HL-60 (cell line): ENCODE results near the gene IRGQ.

ENCODE experiments used
- POLR2AphosphoS5 ChIP-seq: IDR thresholded peaks from 2 replicates; pipeline ENCODE4 v1.6.1; 2012; ENCODE audit warnings: low read depth
- TF ChIP-seq, protein P1 (sequence below): IDR thresholded peaks from one replicate; pipeline ENCODE4 v1.5.1; 2011; ENCODE audit warnings: low read length, control low read depth, inconsistent platforms; ENCODE audit not compliant: insufficient read depth

DNA sequence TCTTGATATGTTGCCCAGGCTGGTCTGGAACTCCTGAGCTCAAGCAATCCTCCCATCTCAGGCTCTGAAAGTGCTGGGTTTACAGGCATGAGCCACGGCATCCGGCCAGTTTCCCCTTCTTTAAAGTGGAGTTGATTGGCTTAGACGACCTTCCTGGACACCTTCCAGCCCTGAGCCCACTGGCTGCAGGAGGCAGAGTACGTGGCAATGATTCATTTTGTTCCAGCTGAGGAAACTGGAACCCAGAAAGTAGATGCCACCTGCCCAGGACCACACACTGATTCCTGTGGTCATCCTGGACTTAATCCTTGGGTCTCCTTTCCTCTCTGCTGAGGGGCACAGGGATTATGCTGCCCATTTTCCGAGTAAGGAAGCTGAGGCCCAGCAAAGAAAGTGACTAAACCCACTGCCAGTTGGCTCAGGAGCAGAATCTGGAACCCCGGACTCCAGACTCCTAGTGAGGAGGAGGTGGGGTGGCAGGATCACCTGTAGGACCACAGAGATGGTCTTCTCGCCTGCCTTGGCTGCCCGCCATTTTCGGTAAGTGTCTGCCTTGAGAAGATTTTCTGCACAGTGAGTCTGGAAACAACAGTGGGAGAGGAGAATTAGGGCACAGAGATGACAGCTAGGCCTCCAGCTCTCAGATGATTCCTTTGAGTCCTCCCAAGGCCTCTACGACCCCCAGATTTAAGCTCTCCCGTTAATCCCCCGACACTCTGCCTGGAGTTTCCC lies 21.3 kb downstream of the IRGQ start:
- TF ChIP-seq, protein P1, sequence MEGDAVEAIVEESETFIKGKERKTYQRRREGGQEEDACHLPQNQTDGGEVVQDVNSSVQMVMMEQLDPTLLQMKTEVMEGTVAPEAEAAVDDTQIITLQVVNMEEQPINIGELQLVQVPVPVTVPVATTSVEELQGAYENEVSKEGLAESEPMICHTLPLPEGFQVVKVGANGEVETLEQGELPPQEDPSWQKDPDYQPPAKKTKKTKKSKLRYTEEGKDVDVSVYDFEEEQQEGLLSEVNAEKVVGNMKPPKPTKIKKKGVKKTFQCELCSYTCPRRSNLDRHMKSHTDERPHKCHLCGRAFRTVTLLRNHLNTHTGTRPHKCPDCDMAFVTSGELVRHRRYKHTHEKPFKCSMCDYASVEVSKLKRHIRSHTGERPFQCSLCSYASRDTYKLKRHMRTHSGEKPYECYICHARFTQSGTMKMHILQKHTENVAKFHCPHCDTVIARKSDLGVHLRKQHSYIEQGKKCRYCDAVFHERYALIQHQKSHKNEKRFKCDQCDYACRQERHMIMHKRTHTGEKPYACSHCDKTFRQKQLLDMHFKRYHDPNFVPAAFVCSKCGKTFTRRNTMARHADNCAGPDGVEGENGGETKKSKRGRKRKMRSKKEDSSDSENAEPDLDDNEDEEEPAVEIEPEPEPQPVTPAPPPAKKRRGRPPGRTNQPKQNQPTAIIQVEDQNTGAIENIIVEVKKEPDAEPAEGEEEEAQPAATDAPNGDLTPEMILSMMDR: no peak
- no peak for TF ChIP-seq POLR2AphosphoS5
